Fibroblast of skin of scalp (primary cell): ENCODE data around the gene PLXDC2.
"Not testable (repeated sequence)": the region's sequence is repeated elsewhere in the genome, so short reads cannot be mapped to it uniquely, and the experiment has no call there.

Experiments
- DNase-seq: peaks from one replicate; pipeline ENCODE4 v3.0.0-alpha.2; 2013

The PLXDC2 gene

GRCh38 chr10:20117471-20117870 lies 301.2 kb downstream of the PLXDC2 start:
- no peak for DNase-seq

DNA sequence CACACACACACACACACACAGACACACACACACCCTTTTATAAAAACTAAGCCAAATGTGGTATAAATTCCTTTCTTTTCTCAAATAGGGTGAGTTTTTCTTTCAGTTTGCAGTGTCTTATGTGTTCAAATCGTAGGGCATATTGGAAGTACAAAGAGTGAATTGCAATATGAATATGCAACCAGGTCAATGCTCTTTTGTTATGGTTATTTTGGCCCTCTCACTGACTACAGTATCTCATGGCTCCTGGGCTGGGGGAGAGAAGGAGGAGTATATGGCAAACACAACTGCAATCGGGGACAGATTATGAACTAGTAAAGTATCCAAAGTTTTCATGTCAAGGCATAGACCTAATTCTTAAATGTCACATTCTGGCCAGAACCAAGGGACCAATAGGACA lies 301.9 kb downstream of the PLXDC2 start:
- DNase-seq, result no peak

DNA sequence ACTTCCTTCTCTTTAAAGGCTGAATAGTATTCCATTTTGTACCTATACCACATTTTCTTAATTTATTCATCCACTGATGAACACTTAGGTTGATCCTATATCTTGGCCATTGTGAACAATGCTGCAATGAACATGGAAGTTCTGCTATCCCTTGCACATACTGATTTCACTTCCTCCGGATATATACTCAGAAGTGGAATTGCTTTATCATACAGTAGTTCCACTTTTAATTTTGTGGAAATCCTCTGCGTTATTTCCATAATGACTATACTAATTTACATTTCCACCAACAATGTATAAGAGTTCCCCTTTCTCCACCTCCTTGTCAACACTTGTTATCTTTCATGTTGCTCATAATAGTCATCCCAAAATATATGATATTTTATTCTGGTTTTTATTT lies 312.6 kb downstream of the PLXDC2 start:
- no peak for DNase-seq

DNA sequence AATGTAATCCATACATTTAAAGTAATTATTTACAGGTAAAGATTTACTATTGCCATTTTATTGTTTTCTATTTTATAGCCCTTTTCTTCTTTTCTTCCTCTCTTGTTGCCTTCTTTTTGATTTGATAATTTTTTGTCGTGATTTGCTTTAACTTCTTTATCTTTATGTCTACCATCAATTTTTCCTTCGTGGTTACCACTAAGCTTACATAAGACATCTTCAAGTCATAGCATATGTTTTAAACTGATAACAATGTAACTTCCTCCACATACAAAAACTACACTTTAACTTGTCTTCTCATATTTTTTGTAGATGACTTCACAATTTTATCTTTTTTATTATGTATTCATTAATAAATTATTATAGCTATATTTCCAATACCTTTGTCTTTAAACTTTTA lies 316.6 kb downstream of the PLXDC2 start:
- DNase-seq, result no peak

- no peak for DNase-seq
Measured at GRCh38 chr10:20133669-20134189, 317.5 kb downstream of the PLXDC2 start.

DNA sequence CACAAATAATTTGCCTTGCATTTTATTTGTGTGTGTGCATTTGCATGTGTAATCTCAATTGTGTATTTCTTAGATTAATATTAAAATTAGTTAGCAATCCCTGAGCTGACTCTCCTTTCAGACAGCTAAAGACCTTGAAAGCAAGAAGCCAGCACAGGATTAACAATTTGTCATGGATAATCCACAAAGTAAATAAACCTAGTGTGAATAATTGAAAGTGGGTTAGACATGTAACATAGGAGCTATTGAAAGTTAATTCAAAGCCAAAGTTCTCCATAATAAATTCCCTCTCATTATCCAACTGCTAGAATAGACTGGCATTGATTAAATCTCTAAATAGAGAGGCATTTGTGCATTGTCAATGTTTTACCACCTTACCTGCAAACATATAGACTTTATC lies 326.1 kb downstream of the PLXDC2 start:
- DNase-seq, result no peak

DNA sequence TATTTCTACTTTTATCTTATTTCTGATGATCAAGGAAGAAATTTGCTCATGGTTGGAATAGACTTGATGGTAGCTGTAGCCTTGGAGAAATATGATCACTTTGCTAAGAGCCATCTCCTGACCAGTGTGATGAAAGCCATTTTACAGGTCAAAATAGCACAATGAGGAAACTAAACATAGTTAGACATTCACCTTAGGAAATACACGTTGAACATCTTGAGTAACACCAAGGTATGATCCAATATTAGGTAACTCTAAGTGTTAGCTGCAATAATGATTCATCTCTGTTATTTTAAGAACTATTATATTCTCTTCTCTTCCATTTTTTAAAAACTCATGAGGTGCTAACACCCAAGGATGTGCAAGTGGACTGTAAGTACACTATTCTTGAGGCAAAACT lies 328.0 kb downstream of the PLXDC2 start:
- DNase-seq, result no peak

GRCh38 chr10:20146004-20146403 lies 329.8 kb downstream of the PLXDC2 start:
- no peak for DNase-seq

DNA sequence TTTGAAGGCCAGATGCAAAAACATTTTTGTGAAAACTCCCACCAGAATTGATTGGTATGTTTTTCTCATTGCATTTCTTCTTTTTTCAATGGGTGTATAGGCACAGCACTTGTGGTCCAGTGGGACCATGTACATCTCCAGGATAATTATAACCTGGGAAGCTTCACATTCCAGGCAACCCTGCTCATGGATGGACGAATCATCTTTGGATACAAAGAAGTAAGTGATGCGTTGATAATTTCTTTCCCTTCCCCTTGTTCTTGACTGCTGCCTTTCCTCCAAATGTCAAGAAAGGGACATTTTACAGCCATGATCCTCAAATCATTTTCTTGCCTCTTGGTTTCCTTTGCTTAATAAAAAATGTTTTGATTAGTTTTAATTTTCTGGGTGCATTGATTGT lies 331.5 kb downstream of the PLXDC2 start:
- no peak for DNase-seq

GRCh38 chr10:20156511-20156910 lies 340.3 kb downstream of the PLXDC2 start:
- DNase-seq, result no peak

GRCh38 chr10:20157314-20157713 lies 341.1 kb downstream of the PLXDC2 start:
- DNase-seq, result no peak

- DNase-seq, result no peak
Measured at GRCh38 chr10:20158086-20158485, 341.9 kb downstream of the PLXDC2 start.

DNA sequence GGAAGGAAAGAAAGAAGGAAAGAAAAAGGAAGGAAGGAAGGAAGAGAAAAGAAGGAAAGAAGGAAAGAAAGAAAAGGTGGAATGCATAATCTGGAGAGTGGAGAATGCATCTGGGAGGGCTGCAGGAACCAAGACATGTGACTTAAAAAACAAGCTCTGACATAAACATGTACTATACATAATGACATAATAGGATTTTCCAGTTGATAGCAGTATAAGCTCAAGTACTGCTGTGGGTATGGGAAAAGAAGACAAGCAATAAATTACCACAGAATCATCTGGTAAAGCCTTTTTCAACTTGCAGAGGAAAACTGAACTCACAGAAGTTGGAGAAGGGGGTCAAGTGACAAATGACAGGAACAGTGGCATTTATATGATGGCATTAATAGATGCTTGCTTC lies 345.9 kb downstream of the PLXDC2 start:
- DNase-seq, result no peak

GRCh38 chr10:20166096-20166675 lies 350.0 kb downstream of the PLXDC2 start:
- DNase-seq, result no peak

GRCh38 chr10:20170661-20171060 lies 354.4 kb downstream of the PLXDC2 start:
- DNase-seq, result no peak

DNA sequence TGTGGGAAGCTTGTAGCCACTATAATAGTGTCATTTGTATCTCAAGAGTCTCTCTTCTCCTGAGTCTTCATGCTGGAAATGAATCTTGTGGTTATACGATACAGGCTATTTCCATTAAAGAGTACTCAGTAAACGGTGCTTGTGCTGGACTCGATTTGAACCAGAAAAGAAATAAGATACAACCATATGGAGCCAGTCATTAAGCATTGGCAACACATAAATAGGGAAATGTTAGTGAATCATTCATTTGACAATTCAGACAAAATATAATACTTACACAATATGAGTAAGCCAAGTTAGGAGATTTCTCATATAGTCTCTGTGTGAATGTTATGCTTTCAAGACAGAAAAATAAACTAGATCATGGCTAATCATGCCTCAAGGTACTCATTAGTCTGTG lies 356.8 kb downstream of the PLXDC2 start:
- DNase-seq, result no peak

GRCh38 chr10:20175719-20176118 lies 359.5 kb downstream of the PLXDC2 start:
- no peak for DNase-seq

GRCh38 chr10:20180766-20181165 lies 364.5 kb downstream of the PLXDC2 start:
- DNase-seq, result no peak

DNA sequence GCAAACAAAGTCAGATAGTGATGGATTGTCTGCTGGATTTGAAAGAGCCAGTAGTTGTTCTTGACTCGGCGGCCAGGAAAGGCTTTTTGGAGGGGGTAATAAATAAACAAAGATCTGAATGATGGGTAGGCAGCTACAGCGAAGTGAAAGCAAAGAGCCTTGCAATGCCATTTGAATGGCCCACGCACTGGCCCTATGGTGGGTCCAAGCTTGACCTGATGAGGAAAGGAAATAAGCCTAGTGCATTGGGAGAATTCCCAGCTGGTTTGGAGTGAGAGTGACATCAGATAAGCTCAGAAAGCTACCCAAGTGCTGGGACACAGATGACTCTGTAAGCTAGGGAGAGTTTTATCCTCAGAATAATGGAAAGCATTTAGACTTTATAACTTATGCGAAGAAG lies 365.2 kb downstream of the PLXDC2 start:
- no peak for DNase-seq

DNA sequence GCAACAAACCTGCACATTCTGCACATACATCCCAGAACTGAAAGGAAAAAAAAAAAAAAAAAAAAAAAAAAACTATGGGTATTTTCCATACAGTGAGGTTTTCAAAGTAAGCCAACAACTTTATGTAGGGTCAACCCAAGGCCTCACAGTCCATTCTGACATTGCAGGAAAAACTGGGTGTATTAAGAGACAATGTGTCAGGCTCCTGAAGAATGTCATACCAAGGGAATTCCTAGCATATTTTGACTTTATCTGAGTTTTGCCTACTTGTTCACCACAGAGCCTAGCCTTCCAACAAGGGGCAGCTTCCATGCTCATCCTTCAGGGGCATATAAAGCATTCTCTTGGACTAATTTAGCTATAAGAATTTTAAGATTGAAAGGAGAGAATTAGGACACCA lies 368.9 kb downstream of the PLXDC2 start:
- DNase-seq, result peak; percentile 23

DNA sequence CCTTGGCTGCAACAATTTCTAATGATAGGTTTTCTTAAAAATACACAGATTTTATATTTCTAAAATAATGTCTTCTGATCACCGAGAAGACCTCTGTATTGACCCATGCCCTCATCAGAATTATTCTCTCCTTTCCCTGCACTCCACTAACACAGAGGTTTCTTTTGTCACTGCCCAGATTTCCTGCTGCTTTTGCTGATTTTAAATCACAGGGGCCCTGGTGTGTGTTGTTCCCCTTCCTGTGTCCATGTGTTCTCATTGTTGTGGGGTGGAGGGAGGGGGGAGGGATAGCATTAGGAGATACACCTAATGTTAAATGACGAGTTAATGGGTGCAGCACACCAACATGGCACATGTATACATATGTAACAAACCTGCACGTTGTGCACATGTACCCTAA lies 375.2 kb downstream of the PLXDC2 start:
- not testable (repeated sequence) for DNase-seq

GRCh38 chr10:20195076-20195475 lies 378.8 kb downstream of the PLXDC2 start:
- no peak for DNase-seq

DNA sequence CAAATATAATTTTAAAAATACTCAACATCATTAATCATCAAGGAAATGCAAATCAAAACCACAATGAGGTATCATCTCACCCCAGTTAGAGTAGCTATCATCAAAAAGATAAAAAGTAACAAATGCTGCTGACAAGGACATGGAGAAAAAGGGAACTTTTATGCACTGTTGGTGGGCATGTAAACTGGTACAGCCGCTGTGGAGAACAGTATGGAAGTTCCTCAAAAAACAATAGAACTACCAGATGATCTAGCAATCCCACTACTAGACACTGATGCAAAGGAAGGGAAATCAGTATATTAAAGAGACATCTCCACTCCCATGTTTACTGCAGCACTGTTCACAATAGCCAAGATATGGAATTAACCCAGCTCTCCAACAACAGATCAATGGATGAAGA lies 384.5 kb downstream of the PLXDC2 start:
- no peak for DNase-seq

GRCh38 chr10:20202337-20202736 lies 386.1 kb downstream of the PLXDC2 start:
- no peak for DNase-seq

DNA sequence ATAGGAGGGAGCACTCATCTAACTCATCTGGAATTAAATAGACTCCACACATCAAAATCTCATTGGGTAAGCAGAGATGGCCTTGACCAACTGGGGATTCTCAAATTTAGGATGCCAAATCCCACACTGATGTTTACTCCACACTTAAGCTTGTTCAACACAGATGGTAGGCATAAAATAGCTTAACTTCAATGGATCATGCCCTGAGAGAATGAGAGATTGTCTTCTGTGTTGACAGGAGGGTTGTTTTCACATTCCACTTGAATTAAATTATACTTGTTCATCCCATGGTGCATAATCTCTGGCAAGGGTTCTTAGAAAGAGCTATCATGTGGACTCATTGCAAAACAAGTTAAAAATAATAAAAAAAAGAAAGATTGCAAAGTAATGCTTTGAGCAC lies 391.4 kb downstream of the PLXDC2 start:
- DNase-seq, result no peak
